Pancreas (tissue), 10 donors: Measurements from ENCODE around the gene MINDY3. TPM values are rescaled to one million over a fixed set of nuclear protein-coding genes. Genes with fewer than 3 reads are reported as not detected.
"Not testable (repeated sequence)": the region's sequence is repeated elsewhere in the genome, so short reads cannot be mapped to it uniquely, and the experiment has no call there.

ENCODE experiments used
- ATAC-seq, 4 donors: fragments of 200-7000 bp; cut with Tn5 transposase; one replicate each; pipeline versions ENCODE4 v1.8.0 to v1.9.1; 2020; ENCODE audit warnings: mild to moderate bottlenecking in 4 of 4, moderate library complexity in 4 of 4
- DNase-seq, 6 donors: peaks; one replicate each; pipeline ENCODE4 v3.0.0-alpha.2; 2020
- FAIRE-seq: peaks from 2 replicates; lab custom pipeline; 2012; peaks lifted over from hg19 to GRCh38; lab: Jason Lieb, UNC
- H3K27ac ChIP-seq, 4 donors: fragments of 200-600 bp; sonication (generic); 1 replicate in 3 of 4; 2 replicates in 1 of 4; pipeline versions ENCODE4 v1.5.0 to v1.8.0; 2020
- H3K27me3 ChIP-seq, 4 donors: fragments of 200-600 bp; one replicate each; pipeline ENCODE4 v1.8.0; 2021
- H3K36me3 ChIP-seq, 3 donors: fragments of 200-600 bp; sonication (generic) in 1 of 3; one replicate each; pipeline versions ENCODE4 v1.5.0 to v1.8.0; 2020 to 2021
- H3K4me1 ChIP-seq, 3 donors: fragments of 200-600 bp; one replicate each; pipeline ENCODE4 v1.8.0; 2021
- H3K4me3 ChIP-seq, 4 donors: fragments of 200-600 bp; sonication (generic) in 2 of 4; one replicate each; pipeline versions ENCODE4 v1.5.0 to v1.8.0; 2020 to 2021
- H3K9me3 ChIP-seq, 4 donors: fragments of 200-600 bp; one replicate each; pipeline ENCODE4 v1.8.0; 2021
- WGBS, 2 donors: extraction: QIAGEN DNeasy Blood & Tissue Kit; methylation state at CpG; one replicate each; pipeline ENCODE4 v1.1.7; 2013; 5-methylcytosine and 5-hydroxymethylcytosine counted together
- intact Hi-C, 3 donors: fragments of 100-400 bp; cut with DNase I; formaldehyde crosslinking; loops; one replicate each; pipeline versions ENCODE4 v1.11.1 to v1.14.2; 2022
- polyA plus RNA-seq, 2 donors: library from polyadenylated mRNA; stranded (reverse); fragments of 200-250 nt; gene quantifications; one replicate each; pipeline ENCODE4 v1.2.3, GENCODE V29; 2013
- total RNA-seq, 6 donors: library from RNA; stranded (reverse); fragmentation: NEBNext Ultra II Directional in 4 of 6; extraction: Animal tissue kit (Norgen Biotek cat#: 25700) in 4 of 6; gene quantifications; one replicate each; pipeline versions ENCODE4 v1.2.1 to v1.2.4, GENCODE V29; 2021 to 2023
- TF ChIP-seq, protein P1 (sequence below), 4 donors: fragments of 200-600 bp; sonication (generic) in 3 of 4; IDR thresholded peaks; one replicate each; pipeline versions ENCODE4 v1.5.0 to v1.8.0; 2021; ENCODE audit warnings: antibody characterized with exemption in 4 of 4
- donor health status: healthy with polysubstance abuse.
- donor health status: DM: no; HTN: no; CAD: no; lungs with moderate emphysema.
- donor health status: DM: no; HTN: no; CAD: no.
- donor health status: control.
- donor health status: control.
- donor health status: Bipolar disorder and iron deficiency.
- donor health status: DM: yes; HTN: yes; CAD: no.
- donor health status: DM: no; HTN: no; CAD: no.
- donor health status: DM: no; HTN: no; CAD: no.
- donor health status: DM: yes; HTN: yes; CAD: no.

Gene MINDY3
- total and polyA plus RNA-seq, 8 donors, result 6.9 to 14.6 (median 11.6) TPM

DNA sequence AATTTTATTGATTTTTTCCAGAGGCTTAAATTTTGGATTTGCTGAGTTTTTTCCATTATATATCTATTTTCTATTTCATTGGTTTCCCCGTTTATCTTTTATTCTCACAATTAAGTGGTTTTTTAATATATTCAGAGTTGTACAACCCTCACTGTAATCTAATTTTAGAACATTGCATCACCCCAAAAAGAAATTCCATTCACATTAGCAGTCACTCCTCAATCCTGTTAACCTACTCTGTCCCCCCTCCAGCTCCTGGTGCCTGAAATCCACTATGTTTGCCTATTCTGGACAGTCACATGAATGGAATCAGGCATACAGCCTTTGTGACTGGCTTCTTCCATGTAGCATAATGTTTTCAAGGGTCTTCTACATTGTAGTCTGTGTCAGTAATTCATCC lies 84.8 kb downstream of the MINDY3 start:
- no peak for ATAC-seq
- H3K4me1 ChIP-seq, result no peaks in the 10 kb centered on the region
- peaks cover 0 to 12% (median 0%) of the 10 kb centered on the region in 3 donors for H3K36me3 ChIP-seq
- no peak overlapping the region for H3K27ac ChIP-seq
- intact Hi-C loops, result no loop called here
- H3K27me3 ChIP-seq, result no peaks in the 10 kb centered on the region
- FAIRE-seq, result no peak
- no peaks in the 10 kb centered on the region for H3K9me3 ChIP-seq
- no peak for DNase-seq
- WGBS, 2 donors, result 86 to 88% methylated on average over 1 of the region's 1 CpG
- H3K4me3 ChIP-seq, result no peak overlapping the region
- TF ChIP-seq, protein P1, sequence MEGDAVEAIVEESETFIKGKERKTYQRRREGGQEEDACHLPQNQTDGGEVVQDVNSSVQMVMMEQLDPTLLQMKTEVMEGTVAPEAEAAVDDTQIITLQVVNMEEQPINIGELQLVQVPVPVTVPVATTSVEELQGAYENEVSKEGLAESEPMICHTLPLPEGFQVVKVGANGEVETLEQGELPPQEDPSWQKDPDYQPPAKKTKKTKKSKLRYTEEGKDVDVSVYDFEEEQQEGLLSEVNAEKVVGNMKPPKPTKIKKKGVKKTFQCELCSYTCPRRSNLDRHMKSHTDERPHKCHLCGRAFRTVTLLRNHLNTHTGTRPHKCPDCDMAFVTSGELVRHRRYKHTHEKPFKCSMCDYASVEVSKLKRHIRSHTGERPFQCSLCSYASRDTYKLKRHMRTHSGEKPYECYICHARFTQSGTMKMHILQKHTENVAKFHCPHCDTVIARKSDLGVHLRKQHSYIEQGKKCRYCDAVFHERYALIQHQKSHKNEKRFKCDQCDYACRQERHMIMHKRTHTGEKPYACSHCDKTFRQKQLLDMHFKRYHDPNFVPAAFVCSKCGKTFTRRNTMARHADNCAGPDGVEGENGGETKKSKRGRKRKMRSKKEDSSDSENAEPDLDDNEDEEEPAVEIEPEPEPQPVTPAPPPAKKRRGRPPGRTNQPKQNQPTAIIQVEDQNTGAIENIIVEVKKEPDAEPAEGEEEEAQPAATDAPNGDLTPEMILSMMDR (IDR thresholded peaks at IDR 0.05), result no peak

DNA sequence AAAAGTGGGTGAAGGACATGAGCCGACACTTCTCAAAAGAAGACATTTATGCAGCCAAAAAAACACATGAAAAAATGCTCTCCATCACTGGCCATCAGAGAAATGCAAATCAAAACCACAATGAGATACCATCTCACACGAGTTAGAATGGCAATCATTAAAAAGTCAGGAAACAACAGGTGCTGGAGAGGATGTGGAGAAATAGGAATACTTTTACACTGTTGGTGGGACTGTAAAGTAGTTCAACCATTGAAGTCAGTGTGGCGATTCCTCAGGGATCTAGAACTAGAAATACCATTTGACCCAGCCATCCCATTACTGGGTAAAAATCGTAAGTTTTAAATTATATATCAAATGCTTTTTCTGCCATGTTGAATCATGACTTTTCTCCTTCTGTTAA lies 85.8 kb downstream of the MINDY3 start:
- not testable (repeated sequence) for FAIRE-seq, ATAC-seq
- 87 to 92% methylated on average over 4 of the region's 4 CpGs for WGBS, 2 donors

DNA sequence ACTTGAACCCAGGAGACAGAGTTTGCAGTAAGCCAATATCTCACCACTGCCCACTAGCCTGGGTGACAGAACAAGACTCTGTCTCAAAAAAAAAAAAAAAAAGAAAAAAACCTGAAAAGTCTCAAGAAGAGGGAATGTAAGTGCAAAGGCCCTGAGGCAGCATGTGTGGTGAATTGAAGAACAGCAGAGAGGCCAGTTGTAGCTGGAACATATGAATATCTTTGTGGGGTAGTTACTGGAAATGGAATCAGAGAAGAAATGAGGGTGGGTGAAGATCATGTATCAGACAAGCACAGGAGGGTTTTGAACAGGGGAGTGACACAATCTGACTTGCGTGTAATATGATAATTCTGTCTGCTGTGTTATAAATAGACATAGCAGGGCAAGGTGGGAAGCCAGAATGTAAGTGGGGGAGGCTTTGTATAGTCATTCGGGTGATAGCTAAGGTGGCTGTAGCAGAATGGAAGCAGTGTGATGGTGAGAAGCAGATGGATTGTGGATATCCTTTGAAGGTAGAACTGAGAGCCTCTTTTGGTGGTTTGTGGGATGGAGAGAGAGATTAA lies 95.3 kb downstream of the MINDY3 start:
- H3K4me1 ChIP-seq, result no peaks in the 10 kb centered on the region
- H3K36me3 ChIP-seq, result no peaks in the 10 kb centered on the region
- intact Hi-C loops, result no loop called here
- H3K27me3 ChIP-seq, result no peaks in the 10 kb centered on the region
- TF ChIP-seq, protein P1 (IDR thresholded peaks at IDR 0.05), result no peak
- H3K9me3 ChIP-seq, result no peaks in the 10 kb centered on the region
- no peak for ATAC-seq
- no peak overlapping the region for H3K27ac ChIP-seq
- H3K4me3 ChIP-seq, result no peak overlapping the region
- no peak for DNase-seq
- WGBS, 2 donors, result 66 to 86% methylated on average over 2 of the region's 2 CpGs
- no peak for FAIRE-seq

More for the DNA sequence above, 85.8 kb downstream of the MINDY3 start:
- H3K4me3 ChIP-seq, DNase-seq, H3K27me3 ChIP-seq, H3K4me1 ChIP-seq, H3K9me3 ChIP-seq, H3K27ac ChIP-seq, intact Hi-C loops: not testable (repeated sequence)
- peaks cover 0 to 12% (median 0%) of the 10 kb centered on the region in 3 donors for H3K36me3 ChIP-seq

DNA sequence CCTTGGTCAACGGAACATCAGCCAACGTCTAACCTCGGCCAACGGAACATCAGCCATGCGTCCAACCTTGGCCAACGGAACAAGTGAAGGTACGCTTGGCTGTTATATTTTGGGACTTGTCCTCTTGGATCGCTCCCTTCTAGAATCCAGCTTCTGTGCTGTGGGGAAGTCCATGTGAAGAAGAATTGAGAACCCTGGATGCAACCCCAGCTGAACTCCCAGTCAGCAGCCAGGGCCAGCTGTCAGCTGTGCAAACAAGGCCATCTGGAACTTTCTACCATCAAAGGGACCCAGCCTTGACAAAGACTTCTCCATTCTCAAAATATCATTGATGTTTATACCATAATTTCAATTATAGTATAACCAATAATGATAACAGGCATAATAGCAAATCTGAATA lies 97.3 kb downstream of the MINDY3 start:
- H3K9me3 ChIP-seq, result no peaks in the 10 kb centered on the region
- TF ChIP-seq, protein P1 (IDR thresholded peaks at IDR 0.05), result no peak
- H3K4me1 ChIP-seq, result no peaks in the 10 kb centered on the region
- FAIRE-seq (no peak), ATAC-seq (no peak), DNase-seq (no peak)
- no peak overlapping the region for H3K4me3 ChIP-seq
- no peaks in the 10 kb centered on the region for H3K36me3 ChIP-seq
- H3K27me3 ChIP-seq, result no peaks in the 10 kb centered on the region
- intact Hi-C loops, result no loop called here
- 83 to 86% methylated on average over 8 of the region's 8 CpGs for WGBS, 2 donors
- no peak overlapping the region for H3K27ac ChIP-seq

DNA sequence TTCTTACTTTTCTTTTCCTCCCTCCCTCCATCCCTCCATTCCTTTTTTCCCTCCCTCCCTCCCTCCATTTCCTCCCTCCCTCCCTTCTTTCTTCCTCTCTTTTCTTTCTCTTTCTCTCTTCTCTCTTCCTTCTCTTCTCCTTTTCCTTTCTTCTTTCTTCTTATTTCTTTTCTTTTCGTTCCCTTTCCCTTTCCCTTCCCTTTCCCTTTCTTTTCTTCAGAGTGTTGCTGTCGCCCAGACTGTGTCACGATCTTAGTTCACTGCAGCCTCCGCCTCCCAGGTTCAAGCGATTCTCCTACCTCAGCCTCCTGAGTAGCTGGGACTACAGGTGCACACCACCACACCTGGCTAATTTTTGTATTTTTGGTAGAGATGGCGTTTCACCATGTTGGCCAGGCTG lies 98.1 kb downstream of the MINDY3 start:
- H3K4me1 ChIP-seq, ATAC-seq, H3K4me3 ChIP-seq, H3K27me3 ChIP-seq, H3K36me3 ChIP-seq, intact Hi-C loops, FAIRE-seq, H3K9me3 ChIP-seq, DNase-seq, H3K27ac ChIP-seq: not testable (repeated sequence)
- 82 to 84% methylated on average over 5 to 6 of the region's 6 CpGs for WGBS, 2 donors

DNA sequence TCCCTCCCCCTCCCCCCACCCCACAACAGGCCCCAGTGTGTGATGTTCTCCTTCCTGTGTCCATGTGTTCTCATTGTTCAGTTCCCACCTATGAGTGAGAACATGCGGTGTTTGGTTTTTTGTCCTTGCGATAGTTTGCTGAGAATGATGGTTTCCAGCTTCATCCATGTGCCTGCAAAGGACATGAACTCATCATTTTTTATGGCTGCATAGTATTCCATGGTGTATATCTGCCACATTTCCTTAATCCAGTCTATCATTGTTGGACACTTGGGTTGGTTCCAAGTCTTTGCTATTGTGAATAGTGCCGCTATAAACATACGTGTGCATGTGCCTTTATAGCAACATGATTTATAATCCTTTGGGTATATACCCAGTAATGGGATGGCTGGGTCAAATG lies 99.1 kb downstream of the MINDY3 start:
- H3K4me3 ChIP-seq, intact Hi-C loops, H3K36me3 ChIP-seq, H3K27me3 ChIP-seq, DNase-seq, H3K4me1 ChIP-seq, H3K27ac ChIP-seq, H3K9me3 ChIP-seq, ATAC-seq, FAIRE-seq: not testable (repeated sequence)
- 93 to 94% methylated on average over 2 of the region's 4 CpGs for WGBS, 2 donors
